Measurements from ENCODE around the gene ZNF317. TPM values are rescaled to one million over a fixed set of nuclear protein-coding genes. Genes with fewer than 3 reads are reported as not detected.
A peak's percentile ranks its signal among the peaks of the same experiment; 100 is the strongest.
"Not testable (repeated sequence)": the region's sequence is repeated elsewhere in the genome, so short reads cannot be mapped to it uniquely, and the experiment has no call there.

Gene ZNF317
- total RNA-seq, 1 donor from 2014 or later, result 50.0 TPM

- peaks cover 54% of the 10 kb centered on the region for H3K9me3 Mint-ChIP-seq
- H3K27ac Mint-ChIP-seq, result no peak overlapping the region
- H3K36me3 Mint-ChIP-seq (ENCODE audit: low read depth), result peaks cover 10% of the 10 kb centered on the region
- intact Hi-C loops (cut with micrococcal nuclease), result no loop called here
- DNase-seq (ENCODE audit: low spot score), result no peak
- H3K4me1 Mint-ChIP-seq (ENCODE audit: low read depth), result no peaks in the 10 kb centered on the region
- no peak overlapping the region for H3K4me3 Mint-ChIP-seq (ENCODE audit: low read depth)
- H3K27me3 Mint-ChIP-seq (ENCODE audit: low read depth), result no peaks in the 10 kb centered on the region
These were observed 49.3 kb downstream of the ZNF317 start for GRCh38 chr19:9189535-9189934.

- H3K27ac Mint-ChIP-seq; intact Hi-C loops (cut with micrococcal nuclease); H3K4me3 Mint-ChIP-seq (ENCODE audit: low read depth); H3K36me3 Mint-ChIP-seq (ENCODE audit: low read depth); H3K4me1 Mint-ChIP-seq (ENCODE audit: low read depth); H3K27me3 Mint-ChIP-seq (ENCODE audit: low read depth); DNase-seq (ENCODE audit: low spot score): not testable (repeated sequence)
- H3K9me3 Mint-ChIP-seq, result peaks cover 15% of the 10 kb centered on the region
These were observed 57.8 kb downstream of the ZNF317 start for GRCh38 chr19:9198044-9198443.

- peak overlapping the region; percentile 38 for H3K4me3 Mint-ChIP-seq (ENCODE audit: low read depth)
- peaks cover 2% of the 10 kb centered on the region for H3K4me1 Mint-ChIP-seq (ENCODE audit: low read depth)
- no peak overlapping the region for H3K27ac Mint-ChIP-seq
- intact Hi-C loops (cut with micrococcal nuclease), result loop anchor here (2.0 to 5.0 kb wide), 2 partner anchors 69 to 587 kb away; no protein-coding TSS in a partner anchor
- no peaks in the 10 kb centered on the region for H3K36me3 Mint-ChIP-seq (ENCODE audit: low read depth)
- no peaks in the 10 kb centered on the region for H3K27me3 Mint-ChIP-seq (ENCODE audit: low read depth)
- peak; percentile 51 for DNase-seq (ENCODE audit: low spot score)
- no peaks in the 10 kb centered on the region for H3K9me3 Mint-ChIP-seq
These were observed 65.4 kb downstream of the ZNF317 start for GRCh38 chr19:9205501-9206113.

Other genes starting within 250 kb of the ZNF317 start
- not detected in 2 replicates for gene MUC16, start 130.0 kb upstream of the ZNF317 start, total RNA-seq
- not detected in 2 replicates for gene OR1M1, start 53.3 kb upstream of the ZNF317 start, total RNA-seq
- not detected in 2 replicates for gene OR7G2, start 32.9 kb upstream of the ZNF317 start, total RNA-seq
- not detected in 2 replicates for gene OR7G1, start 24.6 kb upstream of the ZNF317 start, total RNA-seq
- not detected in 2 replicates for gene OR7G3, start 13.4 kb upstream of the ZNF317 start, total RNA-seq
- gene OR7D2, start 38.6 kb downstream of the ZNF317 start, total RNA-seq, result 0.37 and 0.62 TPM in 2 replicates
- not detected in 2 replicates for gene OR7D4, start 79.2 kb downstream of the ZNF317 start, total RNA-seq
- not detected in 2 replicates for gene OR7E24, start 110.5 kb downstream of the ZNF317 start, total RNA-seq
- gene ZNF699, start 169.4 kb downstream of the ZNF317 start, total RNA-seq, result 4.4 and 5.2 TPM in 2 replicates
- 8.2 and 8.4 TPM in 2 replicates for gene ZNF559, start 183.8 kb downstream of the ZNF317 start, total RNA-seq
- gene ZNF177, start 222.6 kb downstream of the ZNF317 start, total RNA-seq, result 0.46 and 0.48 TPM in 2 replicates